Measurements from ENCODE around the gene CYB5D1.

DNA sequence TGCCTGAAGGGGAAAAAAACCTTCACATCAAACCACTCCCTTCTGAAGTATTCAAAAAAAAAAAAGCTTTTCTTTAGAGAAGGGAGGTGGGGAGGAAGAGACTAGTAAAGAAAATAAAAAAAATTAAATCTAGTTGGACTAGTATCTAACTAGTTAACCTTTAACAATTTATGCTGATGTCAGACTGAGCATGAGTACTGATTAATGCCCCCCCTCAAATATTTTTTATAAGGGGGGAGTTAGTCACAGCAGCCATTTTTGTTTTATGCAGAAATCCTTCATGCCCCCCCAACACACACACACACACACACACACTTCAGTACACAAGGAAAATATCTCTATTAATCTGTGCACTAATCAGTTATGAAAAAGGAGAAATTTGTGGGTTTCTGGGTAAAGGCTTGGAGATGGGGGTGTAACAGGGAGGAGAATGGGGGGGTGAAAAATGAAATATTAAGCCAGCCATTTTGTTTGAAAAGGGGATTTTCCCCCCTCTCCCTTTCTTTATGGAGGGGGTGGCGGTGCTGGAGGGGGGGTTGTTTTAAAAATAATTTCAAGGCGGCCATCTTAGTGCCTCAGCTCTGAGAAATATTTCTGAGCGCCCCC, 26.1 kb downstream of the CYB5D1 start:
- TF ChIP-seq, protein P1, sequence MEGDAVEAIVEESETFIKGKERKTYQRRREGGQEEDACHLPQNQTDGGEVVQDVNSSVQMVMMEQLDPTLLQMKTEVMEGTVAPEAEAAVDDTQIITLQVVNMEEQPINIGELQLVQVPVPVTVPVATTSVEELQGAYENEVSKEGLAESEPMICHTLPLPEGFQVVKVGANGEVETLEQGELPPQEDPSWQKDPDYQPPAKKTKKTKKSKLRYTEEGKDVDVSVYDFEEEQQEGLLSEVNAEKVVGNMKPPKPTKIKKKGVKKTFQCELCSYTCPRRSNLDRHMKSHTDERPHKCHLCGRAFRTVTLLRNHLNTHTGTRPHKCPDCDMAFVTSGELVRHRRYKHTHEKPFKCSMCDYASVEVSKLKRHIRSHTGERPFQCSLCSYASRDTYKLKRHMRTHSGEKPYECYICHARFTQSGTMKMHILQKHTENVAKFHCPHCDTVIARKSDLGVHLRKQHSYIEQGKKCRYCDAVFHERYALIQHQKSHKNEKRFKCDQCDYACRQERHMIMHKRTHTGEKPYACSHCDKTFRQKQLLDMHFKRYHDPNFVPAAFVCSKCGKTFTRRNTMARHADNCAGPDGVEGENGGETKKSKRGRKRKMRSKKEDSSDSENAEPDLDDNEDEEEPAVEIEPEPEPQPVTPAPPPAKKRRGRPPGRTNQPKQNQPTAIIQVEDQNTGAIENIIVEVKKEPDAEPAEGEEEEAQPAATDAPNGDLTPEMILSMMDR (IDR thresholded peaks at IDR 0.05), result no peak
- TF ChIP-seq POLR2A (IDR thresholded peaks at IDR 0.05), result no peak

Data from Peyer's patch (tissue), 4 donors.